HG02571 (cell line): ENCODE data around the gene PLEKHG4B.

ENCODE experiments used
- ATAC-seq: cut with Tn5 transposase; IDR thresholded peaks from one replicate; pipeline ENCODE4 v1.9.1; 2021; ENCODE audit warnings: mild to moderate bottlenecking, moderate library complexity; ENCODE audit not compliant: unreplicated experiment

Gene PLEKHG4B

DNA sequence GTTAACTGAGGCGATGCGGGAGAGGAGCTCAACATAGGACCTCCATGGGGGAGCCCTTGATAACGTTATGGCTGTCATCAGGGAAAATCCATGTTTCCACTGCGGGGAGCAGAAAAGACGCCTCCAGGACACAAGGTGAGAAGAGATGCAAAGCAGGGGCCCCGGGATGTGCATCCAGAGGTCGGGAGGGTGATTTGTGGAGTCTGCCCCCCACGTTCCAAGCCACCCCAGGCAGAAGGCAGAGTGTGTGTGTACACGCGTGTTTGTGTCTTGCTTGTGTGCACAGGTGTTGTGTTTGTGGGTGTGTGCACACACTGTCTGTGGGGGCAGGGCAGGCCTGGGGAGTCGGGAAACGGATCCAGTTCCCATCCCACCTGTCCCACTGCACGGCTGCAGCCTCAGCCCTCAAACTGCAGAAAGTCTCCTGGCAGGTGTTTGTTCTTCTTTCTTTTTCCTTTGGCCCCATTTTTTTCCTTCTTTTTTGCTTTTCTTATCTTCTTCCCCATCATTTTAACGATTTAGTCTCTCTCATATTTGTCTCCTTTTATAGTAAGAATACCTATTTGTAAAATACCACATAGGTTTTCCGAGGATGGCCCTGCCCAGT is 17.4 kb upstream of the PLEKHG4B start:
- no peak for ATAC-seq

DNA sequence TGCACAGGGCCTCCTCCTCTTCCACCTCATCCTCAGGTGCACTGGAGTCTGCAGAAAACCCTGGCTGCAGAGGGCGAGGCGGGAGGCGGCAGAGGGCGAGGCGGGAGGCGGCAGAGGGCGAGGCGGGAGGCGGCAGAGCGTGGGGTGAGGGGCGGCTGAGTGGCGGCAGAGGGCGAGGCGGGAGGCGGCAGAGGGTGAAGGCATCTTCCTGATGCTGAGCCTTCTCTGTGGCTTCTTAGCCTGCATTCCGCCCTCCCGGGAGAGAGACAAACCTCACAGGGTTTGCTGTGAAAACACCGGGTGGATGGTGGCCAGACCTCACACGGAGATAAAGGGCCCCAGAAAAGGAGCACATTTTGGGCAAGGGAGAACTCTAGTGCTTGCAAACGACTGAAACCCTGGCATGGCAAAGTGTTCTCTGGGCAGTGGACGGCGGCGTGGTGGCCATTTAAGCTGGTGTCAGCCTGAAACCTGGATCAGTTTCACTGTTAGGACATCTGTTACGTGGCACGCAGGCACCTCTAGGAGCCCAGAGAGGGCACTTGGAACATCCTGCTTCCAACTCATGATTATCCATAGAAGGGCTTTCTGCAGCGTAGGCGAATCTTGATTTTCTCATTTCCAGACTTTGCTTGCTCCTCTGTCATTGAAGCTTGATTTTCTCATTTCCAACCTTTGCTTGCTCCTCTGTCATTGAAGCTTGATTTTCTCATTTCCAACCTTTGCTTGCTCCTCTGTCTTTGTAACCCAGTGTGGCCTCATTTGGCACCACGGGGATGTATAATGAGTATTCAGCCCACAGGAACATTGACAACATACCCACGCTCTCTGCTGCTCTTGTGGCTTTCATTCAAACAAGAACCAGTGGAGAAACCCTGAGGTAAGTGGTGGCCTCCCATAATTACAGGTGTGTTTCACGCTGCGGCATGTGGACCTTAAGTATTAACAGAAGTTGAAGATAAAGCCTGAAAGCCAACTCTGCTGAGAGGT is 16.3 kb upstream of the PLEKHG4B start:
- no peak for ATAC-seq

DNA sequence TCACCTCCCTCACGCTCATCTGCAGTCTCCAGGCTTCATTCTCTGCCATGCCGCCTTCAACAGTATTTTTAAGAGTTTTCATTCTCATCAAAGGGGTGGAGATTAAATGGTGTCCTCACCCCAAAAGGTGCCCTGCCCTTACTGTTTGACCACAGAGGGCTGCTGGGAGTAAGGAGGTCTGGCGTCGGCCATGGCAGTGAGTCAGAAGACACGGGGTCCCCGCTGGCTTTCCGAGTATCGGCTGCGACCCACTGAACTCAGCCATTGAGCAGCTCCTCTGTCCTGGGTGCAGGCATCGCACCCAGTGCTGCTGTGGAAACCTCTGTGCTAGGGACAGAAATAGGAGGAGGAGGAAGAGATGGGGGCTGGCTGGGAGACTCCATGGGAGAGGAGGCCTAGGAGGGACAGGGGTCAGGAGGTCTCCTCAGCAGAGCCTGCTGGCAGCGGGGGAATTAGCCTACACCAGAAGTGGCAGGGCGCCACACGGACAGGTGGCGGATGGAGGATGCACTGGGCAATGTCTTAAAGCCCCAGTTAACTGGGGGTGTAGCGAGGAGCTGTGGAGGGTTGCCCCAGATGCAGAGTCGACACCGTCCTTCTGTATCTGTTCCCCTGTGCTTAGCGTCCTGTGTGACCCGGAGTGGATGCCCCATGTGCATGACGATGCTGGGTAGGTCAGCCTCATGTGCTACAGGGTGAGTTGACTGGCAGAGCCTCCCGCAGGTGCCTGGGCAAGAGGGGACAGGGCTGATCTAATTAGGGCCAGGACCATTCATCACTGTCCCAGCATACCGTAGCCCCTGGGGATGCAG is 15.4 kb upstream of the PLEKHG4B start:
- ATAC-seq = no peak

- no peak for ATAC-seq
Observed at GRCh38 chr5:77170-77501, 14.8 kb upstream of the PLEKHG4B start.

DNA sequence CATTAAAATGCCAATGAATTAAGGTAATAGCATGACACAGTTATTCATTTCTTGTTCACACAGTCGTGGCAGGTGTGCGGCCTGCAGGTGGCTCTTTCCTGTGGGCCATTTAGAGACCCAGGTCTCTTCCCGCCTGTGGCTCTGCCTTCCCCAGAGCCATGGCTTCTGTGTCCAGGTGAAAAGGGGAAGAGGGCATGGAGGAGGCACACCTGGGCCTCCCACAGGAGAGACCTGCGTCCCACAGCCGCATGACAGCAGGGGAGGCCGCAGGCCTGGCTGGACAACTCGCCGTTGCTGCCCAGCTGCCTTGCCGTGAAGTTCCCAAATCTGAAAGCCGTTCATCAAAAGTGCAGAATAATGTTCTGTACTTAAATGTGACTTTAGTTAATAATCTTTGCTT is 14.4 kb upstream of the PLEKHG4B start:
- ATAC-seq = no peak

- ATAC-seq = no peak
Observed at GRCh38 chr5:77957-78804, 13.8 kb upstream of the PLEKHG4B start.

DNA sequence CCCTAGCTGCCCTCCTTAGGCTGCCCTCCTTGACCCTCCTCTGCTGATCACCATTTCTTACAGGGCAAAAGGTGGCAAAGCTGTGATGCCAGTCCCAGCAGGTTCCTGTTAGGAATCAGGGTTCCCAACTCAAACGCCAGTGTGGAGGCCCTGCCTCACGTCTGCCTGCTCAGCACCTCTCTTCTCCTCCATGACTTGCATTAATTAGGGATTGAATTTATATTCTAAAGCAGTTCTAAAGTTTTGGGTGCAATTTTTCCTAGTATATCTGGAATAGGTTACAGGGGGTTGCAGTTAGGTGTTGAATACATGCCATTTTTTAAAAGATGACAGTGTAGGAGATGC is 13.2 kb upstream of the PLEKHG4B start:
- ATAC-seq = no peak

GRCh38 chr5:79263-79662 is 12.7 kb upstream of the PLEKHG4B start:
- no peak for ATAC-seq

GRCh38 chr5:79821-80220 is 12.1 kb upstream of the PLEKHG4B start:
- ATAC-seq = no peak

DNA sequence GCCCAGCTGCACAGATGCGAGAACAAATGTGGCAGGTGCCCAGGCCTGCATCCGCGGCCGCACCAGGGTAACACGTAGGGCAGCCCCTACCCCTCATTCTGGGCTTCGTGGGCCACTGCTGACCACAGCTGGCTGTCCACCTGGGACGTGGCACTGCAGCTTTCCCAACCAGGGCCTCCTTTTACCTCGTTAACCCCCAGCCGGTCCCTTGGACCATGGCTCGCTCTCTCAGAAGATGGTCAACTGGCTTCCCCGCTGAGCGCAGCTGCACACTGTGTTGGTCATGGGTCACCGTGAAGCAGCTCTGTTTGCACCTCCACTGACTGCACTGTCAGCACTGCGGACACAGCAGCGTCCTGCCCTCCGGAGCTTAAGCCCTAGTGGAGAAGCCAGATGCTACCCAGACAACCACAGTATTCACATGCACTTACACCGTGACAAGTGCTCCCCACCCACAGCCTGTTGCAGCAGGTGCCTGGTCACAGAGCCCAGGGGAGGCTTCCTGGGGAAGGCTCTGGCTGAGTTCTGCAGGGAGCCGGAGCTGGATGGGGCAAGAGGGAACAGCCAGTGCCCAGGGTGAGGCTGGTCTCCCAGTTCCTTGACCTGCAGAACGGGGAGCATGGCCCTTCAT is 10.5 kb upstream of the PLEKHG4B start:
- ATAC-seq = no peak

GRCh38 chr5:82097-82496 is 9.9 kb upstream of the PLEKHG4B start:
- no peak for ATAC-seq

DNA sequence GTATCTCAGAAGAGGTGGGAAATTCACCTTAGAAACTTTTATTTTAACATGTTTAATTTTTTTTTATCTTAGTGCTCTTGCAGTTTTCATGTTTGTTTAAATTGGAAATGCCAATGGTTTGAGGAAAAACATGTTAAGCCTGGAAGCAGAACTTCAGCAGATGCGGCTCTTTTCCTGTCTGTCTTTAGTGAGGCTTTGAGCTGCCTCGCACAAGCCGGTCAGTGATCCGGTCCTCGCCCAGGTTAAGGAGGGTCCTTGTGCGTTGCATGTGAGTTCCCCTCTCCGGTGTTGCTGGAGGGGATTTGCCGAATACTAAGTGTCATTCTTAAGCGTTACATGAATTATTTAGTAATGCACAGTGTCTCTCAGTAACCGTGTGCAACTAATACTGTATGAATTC is 9.4 kb upstream of the PLEKHG4B start:
- ATAC-seq = no peak

DNA sequence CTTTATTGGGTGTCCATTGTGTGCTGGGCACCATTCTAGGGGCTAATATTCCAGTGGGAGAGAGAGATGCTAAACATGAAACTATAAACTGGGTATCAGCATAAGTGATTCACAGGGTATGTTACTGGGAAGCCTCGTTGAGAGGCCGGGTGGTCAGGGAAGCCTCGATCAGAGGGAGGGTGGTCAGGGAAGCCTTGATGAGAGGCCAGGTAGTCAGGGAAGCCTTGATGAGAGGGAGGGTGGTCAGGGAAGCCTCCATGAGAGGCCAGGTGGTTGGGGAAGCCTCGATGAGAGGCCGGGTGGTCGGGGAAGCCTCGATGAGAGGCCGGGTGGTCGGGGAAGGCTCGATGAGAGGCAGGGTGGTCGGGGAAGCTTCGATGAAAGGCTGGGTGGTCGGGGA is 8.9 kb upstream of the PLEKHG4B start:
- ATAC-seq = no peak

GRCh38 chr5:85334-85995 is 6.5 kb upstream of the PLEKHG4B start:
- ATAC-seq = no peak

- no peak for ATAC-seq
Observed at GRCh38 chr5:89337-90286, 2.4 kb upstream of the PLEKHG4B start.

DNA sequence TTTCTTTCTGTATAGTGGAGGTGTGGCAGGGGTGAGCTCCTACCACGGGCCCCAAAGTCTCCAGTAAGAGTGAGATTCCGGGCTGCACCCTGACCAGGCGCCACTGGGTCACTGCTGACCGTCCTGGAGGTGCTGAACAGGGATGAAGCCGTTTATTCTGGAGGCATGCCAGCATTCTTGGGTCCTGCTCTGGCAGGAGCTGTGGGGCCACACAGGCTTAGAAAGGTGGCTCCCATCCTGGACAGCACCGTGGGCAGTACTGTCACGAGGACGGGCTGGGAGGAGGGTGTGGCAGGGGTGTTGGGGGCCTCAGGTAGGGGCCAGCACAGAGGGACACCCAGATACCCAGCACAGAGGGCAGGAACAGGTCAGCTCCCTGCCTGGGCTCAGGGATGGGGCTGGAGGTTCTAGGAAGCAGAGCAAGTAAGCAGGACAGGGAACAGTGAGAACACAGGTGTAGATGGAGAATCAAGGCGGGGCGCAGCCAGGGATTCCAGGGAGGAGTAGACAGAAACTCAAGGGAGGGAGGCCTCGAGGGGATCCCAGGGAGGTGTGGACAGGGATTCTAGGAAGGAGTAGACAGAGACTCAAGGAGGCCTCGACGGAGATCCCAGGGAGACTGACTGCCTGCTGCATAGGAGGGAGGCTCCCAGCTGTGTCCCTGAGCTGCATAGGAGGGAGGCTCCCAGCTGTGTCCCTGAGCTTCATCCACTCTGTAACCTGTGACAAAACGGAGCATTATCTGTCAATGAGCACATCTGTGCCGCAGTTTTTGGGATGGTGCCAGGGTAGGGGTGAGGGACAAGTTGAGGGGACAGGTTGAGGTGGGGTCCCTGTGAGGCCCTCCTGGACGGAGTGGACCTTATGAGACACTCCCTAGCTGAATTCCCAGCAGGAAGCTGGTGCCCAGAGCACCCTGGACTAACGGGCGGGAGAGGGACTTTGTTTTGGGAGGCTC is 1.1 kb upstream of the PLEKHG4B start:
- ATAC-seq = no peak

DNA sequence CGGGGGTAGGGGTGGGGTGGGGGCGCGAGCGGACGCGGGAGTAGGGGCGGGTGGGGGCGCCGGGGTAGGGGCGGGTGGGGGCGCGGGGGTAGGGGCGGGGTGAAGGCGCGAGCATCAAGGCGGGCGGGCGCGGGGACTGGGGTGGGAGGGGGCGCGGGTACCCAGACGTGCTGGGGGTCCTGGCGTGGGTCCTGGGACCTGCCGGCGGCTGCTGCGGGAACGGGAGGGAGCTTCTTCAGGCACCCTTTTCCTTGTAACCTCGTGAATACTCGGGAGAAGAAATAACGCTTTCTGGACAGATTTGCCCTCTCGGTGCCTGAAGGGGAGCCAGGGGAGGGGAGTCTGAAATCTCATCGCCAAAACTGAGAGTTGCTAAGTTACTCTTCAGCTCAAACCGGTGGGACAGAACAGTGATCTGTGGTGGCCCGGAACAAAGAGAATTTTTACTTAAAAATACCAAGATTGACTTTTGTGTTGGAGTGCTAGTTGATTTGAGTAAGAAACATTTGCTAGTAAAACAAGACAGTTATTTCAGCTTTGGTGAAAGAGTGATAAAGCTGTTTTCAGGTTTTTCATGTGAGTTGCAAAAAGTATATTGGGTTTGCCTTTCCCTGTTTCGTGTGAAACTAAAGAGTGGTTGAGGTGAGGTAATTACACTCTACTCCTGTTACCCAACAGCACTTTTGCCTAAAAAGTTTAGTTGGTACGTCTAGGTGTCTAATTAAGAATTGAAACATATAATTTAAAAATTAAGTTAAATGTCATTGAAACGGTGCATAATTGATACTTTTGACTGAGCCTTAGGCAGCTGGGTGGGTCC is 643 bp downstream of the PLEKHG4B start:
- ATAC-seq = no peak
